K562 (cell line): ENCODE measurements around the gene IFNAR2. TPM values are rescaled to one million over a fixed set of nuclear protein-coding genes. Genes with fewer than 3 reads are reported as not detected.

Experiments used
- CTBP1 ChIP-seq: fragments of 450-650 bp; IDR thresholded peaks from 2 replicates; pipeline ENCODE4 v1.6.1; 2016; ENCODE audit warnings: borderline replicate concordance
- MCM3 ChIP-seq: fragments of 450-650 bp; IDR thresholded peaks from 2 replicates; pipeline ENCODE4 v1.6.1; 2016
- MCM5 ChIP-seq: fragments of 450-650 bp; IDR thresholded peaks from 2 replicates; pipeline ENCODE4 v1.6.1; 2016; ENCODE audit warnings: low read depth
- PTRF ChIP-seq: fragments of 450-650 bp; IDR thresholded peaks from 2 replicates; pipeline ENCODE4 v1.6.1; 2016; ENCODE audit warnings: mild to moderate bottlenecking, missing genetic modification characterization, missing compliant biosample characterization
- STAT5B ChIP-seq: fragments of 250-450 bp; sonication (Bioruptor Pico); IDR thresholded peaks from 2 replicates; pipeline ENCODE4 v1.8.0; 2021; ENCODE audit warnings: mild to moderate bottlenecking, inconsistent platforms
- ZNF197 ChIP-seq: fragments of 200-800 bp; sonication (Bioruptor generic); IDR thresholded peaks from 2 replicates; pipeline ENCODE4 v1.6.1; 2016; ENCODE audit warnings: low read depth, missing genetic modification characterization, missing compliant biosample characterization
- ZNF507 ChIP-seq: conservative IDR thresholded peaks from 2 replicates; pipeline ENCODE4 v1.6.1; 2017; ENCODE audit warnings: missing genetic modification characterization, missing compliant biosample characterization
- polyA plus RNA-seq, 8 experiments: library from polyadenylated mRNA; depleted of rRNA in 4 of 8; stranded (reverse) in 5 of 8; unstranded in 3 of 8; fragments of >200 nt; fragmentation: Nextera tagmentation in 2 of 8; fragmentation: Illumina TruSeq in 1 of 8; extraction: Ambion mirVana in 2 of 8; extraction: Trizol in 1 of 8; gene quantifications; 2 replicates each; pipeline versions ENCODE4 v1.2.1 to v1.2.3, GENCODE V29; 2011 to 2014; ENCODE audit warnings: inconsistent platforms in 1 of 8, missing spikeins in 1 of 8
- total RNA-seq, 7 experiments: library from RNA; depleted of rRNA in 6 of 7; stranded (reverse); fragments of >200 nt in 6 of 7; fragmentation: Illumina TruSeq in 2 of 7; extraction: Trizol in 2 of 7; gene quantifications; 2 replicates each; pipeline versions ENCODE4 v1.2.1 to v1.2.3, GENCODE V29; 2011 to 2021; ENCODE audit warnings: low replicate concordance in 1 of 7
- TF ChIP-seq, protein P1 (sequence below), 2 experiments: fragments of 450-650 bp; IDR thresholded peaks; 2 replicates each; pipeline ENCODE4 v1.6.1; 2016; ENCODE audit warnings: mild to moderate bottlenecking in 2 of 2, borderline replicate concordance in 1 of 2, low read depth in 1 of 2, moderate library complexity in 1 of 2
- TF ChIP-seq, protein P2 (sequence below): fragments of 200-800 bp; sonication (Bioruptor generic); IDR thresholded peaks from 2 replicates; pipeline ENCODE4 v1.6.1; 2016; ENCODE audit warnings: missing genetic modification characterization, missing compliant biosample characterization
- TF ChIP-seq, protein P3 (sequence below): fragments of 450-650 bp; IDR thresholded peaks from 2 replicates; pipeline ENCODE4 v1.6.1; 2017; ENCODE audit warnings: antibody characterized with exemption

Gene IFNAR2
- total and polyA plus RNA-seq, 9 of the 15 experiments (the other 6 are each of a cell fraction or from before 2014, with no cell fraction given) = 1.7 to 48.3 (median 8.4) TPM

DNA sequence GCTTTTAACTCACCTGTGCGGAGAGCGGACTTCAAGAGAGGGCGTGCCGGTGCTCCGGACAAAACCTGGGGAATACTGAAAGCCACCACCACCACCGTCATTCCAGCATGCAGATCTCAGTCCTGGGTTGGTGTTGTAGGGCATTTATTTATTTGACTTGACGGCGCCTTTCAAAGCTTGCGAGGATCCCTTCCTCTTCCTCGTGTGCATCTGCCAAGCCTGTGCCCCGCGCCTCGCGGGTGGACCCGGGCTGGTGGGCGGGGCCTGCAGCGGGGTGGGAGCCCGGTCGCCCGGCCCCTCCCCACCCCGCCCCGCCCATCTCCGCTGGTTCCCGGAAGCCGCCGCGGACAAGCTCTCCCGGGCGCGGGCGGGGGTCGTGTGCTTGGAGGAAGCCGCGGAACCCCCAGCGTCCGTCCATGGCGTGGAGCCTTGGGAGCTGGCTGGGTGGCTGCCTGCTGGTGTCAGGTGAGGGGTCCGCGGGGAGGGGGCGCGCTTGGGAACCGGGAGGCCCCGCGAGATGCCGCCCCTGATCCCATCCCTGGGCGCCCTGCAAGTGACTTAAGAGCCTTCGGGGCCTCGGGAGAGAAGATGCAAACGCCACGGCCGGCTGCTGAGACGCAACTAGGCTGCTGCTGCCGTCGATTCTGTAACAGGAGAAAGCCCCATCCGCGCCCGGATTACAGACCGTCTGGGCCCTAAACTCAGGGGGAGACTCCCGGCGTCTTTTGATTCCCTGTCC, 36.5 kb downstream of the IFNAR2 start, which contains the start of gene IL10RB (continued):
- TF ChIP-seq, protein P1, sequence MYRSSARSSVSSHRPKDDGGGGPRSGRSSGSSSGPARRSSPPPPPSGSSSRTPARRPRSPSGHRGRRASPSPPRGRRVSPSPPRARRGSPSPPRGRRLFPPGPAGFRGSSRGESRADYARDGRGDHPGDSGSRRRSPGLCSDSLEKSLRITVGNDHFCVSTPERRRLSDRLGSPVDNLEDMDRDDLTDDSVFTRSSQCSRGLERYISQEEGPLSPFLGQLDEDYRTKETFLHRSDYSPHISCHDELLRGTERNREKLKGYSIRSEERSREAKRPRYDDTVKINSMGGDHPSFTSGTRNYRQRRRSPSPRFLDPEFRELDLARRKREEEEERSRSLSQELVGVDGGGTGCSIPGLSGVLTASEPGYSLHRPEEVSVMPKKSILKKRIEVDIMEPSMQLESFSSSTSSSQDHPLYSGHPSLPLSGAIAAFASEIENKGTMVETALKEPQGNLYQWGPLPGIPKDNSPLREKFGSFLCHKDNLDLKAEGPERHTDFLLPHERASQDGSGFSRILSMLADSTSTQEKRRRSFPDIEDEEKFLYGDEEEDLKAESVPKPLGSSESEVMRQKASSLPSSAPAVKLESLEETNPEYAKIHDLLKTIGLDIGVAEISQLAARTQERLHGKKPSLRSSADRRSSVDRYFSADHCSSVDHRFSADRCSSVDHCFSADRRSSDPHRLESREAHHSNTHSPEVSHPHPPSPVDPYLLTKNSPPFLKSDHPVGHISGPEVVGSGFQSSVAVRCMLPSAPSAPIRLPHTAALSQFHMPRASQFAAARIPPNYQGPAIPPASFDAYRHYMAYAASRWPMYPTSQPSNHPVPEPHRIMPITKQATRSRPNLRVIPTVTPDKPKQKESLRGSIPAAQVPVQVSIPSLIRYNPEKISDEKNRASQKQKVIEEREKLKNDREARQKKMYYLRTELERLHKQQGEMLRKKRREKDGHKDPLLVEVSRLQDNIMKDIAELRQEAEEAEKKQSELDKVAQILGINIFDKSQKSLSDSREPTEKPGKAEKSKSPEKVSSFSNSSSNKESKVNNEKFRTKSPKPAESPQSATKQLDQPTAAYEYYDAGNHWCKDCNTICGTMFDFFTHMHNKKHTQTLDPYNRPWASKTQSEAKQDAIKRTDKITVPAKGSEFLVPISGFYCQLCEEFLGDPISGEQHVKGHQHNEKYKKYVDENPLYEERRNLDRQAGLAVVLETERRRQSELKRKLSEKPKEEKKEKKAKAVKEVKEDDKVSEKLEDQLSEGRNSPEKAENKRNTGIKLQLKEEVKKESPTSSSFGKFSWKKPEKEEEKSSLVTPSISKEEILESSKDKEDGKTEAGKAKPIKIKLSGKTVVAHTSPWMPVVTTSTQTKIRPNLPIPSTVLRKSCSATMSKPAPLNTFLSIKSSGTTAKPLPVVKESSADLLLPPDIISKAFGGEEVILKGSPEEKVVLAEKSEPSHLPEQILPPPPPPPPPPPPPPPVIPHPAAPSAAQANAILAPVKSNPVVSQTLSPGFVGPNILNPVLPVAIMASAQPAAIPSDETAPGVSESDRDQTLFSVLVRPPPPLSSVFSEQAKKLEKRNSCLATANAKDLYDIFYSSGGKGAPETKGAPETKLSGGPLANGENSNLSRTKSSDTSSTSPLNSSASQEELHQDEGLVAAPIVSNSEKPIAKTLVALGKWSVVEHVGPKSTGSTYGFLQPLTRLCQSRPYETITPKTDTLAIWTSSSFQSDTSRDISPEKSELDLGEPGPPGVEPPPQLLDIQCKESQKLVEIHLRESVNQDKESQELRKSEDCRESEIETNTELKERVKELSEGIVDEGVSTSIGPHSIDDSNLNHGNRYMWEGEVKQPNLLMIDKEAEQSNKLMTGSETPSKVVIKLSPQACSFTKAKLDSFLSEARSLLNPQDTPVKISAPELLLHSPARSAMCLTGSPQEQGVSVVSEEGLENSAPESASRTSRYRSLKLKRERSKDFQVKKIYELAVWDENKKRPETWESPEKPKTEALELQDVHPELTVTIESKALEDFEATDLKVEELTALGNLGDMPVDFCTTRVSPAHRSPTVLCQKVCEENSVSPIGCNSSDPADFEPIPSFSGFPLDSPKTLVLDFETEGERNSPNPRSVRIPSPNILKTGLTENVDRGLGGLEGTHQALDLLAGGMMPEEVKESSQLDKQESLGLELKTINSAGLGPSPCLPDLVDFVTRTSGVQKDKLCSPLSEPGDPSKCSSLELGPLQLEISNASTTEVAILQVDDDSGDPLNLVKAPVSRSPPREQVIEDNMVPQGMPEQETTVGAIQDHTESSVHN (IDR thresholded peaks at IDR 0.05; ENCODE audit: borderline replicate concordance in 1 of 2, low read depth in 1 of 2) = no peak
- TF ChIP-seq PTRF (tag) (no peak), MCM5 (no peak), ZNF507 (tag) (no peak), MCM3 (no peak), CTBP1 (peak; percentile 45; the same call in 1 of the 2 replicates), STAT5B (CRISPR knock-in tag) (no peak), ZNF197 (CRISPR knock-in tag) (no peak)
- TF ChIP-seq, protein P2, sequence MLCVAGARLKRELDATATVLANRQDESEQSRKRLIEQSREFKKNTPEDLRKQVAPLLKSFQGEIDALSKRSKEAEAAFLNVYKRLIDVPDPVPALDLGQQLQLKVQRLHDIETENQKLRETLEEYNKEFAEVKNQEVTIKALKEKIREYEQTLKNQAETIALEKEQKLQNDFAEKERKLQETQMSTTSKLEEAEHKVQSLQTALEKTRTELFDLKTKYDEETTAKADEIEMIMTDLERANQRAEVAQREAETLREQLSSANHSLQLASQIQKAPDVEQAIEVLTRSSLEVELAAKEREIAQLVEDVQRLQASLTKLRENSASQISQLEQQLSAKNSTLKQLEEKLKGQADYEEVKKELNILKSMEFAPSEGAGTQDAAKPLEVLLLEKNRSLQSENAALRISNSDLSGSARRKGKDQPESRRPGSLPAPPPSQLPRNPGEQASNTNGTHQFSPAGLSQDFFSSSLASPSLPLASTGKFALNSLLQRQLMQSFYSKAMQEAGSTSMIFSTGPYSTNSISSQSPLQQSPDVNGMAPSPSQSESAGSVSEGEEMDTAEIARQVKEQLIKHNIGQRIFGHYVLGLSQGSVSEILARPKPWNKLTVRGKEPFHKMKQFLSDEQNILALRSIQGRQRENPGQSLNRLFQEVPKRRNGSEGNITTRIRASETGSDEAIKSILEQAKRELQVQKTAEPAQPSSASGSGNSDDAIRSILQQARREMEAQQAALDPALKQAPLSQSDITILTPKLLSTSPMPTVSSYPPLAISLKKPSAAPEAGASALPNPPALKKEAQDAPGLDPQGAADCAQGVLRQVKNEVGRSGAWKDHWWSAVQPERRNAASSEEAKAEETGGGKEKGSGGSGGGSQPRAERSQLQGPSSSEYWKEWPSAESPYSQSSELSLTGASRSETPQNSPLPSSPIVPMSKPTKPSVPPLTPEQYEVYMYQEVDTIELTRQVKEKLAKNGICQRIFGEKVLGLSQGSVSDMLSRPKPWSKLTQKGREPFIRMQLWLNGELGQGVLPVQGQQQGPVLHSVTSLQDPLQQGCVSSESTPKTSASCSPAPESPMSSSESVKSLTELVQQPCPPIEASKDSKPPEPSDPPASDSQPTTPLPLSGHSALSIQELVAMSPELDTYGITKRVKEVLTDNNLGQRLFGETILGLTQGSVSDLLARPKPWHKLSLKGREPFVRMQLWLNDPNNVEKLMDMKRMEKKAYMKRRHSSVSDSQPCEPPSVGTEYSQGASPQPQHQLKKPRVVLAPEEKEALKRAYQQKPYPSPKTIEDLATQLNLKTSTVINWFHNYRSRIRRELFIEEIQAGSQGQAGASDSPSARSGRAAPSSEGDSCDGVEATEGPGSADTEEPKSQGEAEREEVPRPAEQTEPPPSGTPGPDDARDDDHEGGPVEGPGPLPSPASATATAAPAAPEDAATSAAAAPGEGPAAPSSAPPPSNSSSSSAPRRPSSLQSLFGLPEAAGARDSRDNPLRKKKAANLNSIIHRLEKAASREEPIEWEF (CRISPR knock-in tag) = no peak
- TF ChIP-seq, protein P3, sequence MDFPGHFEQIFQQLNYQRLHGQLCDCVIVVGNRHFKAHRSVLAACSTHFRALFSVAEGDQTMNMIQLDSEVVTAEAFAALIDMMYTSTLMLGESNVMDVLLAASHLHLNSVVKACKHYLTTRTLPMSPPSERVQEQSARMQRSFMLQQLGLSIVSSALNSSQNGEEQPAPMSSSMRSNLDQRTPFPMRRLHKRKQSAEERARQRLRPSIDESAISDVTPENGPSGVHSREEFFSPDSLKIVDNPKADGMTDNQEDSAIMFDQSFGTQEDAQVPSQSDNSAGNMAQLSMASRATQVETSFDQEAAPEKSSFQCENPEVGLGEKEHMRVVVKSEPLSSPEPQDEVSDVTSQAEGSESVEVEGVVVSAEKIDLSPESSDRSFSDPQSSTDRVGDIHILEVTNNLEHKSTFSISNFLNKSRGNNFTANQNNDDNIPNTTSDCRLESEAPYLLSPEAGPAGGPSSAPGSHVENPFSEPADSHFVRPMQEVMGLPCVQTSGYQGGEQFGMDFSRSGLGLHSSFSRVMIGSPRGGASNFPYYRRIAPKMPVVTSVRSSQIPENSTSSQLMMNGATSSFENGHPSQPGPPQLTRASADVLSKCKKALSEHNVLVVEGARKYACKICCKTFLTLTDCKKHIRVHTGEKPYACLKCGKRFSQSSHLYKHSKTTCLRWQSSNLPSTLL = no peak
